Muscle of arm (tissue), 12 donors: Measurements from ENCODE around the gene AOC3. TPM values are rescaled to one million over a fixed set of nuclear protein-coding genes. Genes with fewer than 3 reads are reported as not detected.
"Not testable (repeated sequence)": the region's sequence is repeated elsewhere in the genome, so short reads cannot be mapped to it uniquely, and the experiment has no call there.

Experiments used
- DNase-seq: peaks from one replicate; pipeline ENCODE4 v3.0.0-alpha.2; 2013
- polyA plus RNA-seq, 12 donors: library from polyadenylated mRNA; unstranded; fragments of 120-200 nt; gene quantifications; one replicate each; pipeline ENCODE4 v1.2.1, GENCODE V29; 2013; ENCODE audit not compliant: insufficient read length in 12 of 12

Gene AOC3
- polyA plus RNA-seq, 12 donors = 14.4 to 22.0 (median 17.4) TPM; not detected in 1

DNA sequence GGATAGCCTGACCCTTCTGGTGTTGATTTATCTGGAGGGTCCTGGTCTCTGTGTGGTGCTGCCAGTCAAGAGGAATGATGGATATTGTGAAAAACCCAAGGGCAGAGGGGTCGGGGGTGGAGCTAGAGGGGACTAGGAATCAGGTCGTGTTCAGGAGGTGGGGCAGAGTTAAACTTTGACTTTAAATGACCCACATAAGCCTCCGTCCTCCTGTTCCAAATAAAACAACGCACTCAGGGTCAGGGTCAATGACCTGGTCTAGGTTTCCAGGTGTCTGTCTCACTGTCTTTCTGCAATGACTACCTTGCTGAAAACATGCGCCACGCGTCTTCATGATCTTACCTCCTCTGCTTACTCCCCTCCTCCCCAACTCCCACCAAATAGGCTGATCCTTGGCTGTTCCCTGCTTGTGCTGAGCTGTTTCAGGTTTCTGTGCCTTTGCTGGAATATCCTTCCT lies 14.7 kb downstream of the AOC3 start:
- no peak for DNase-seq

GRCh38 chr17:42866216-42866615 lies 15.2 kb downstream of the AOC3 start:
- no peak for DNase-seq

GRCh38 chr17:42866631-42867575 lies 15.9 kb downstream of the AOC3 start:
- DNase-seq = no peak

GRCh38 chr17:42867694-42868261 lies 16.8 kb downstream of the AOC3 start:
- DNase-seq = not testable (repeated sequence)

DNA sequence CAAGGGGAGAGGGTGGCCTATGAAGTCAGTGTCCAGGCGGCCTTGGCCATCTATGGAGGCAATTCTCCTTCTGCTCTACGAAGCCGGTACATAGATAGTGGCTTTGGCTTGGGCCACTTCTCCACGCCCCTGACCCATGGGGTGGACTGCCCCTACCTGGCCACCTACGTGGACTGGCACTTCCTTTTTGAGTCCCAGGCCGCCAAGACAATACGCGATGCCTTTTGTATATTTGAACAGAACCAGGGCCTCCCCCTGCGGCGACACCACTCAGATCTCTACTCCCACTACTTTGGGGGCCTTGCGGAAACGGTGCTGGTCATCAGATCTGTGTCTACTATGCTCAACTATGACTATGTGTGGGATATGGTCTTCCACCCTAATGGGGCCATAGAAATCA lies 17.3 kb downstream of the AOC3 start:
- no peak for DNase-seq

- DNase-seq = no peak
These were observed 20.6 kb downstream of the AOC3 start for GRCh38 chr17:42871647-42872046.

GRCh38 chr17:42872251-42872965 lies 21.4 kb downstream of the AOC3 start:
- DNase-seq = no peak

DNA sequence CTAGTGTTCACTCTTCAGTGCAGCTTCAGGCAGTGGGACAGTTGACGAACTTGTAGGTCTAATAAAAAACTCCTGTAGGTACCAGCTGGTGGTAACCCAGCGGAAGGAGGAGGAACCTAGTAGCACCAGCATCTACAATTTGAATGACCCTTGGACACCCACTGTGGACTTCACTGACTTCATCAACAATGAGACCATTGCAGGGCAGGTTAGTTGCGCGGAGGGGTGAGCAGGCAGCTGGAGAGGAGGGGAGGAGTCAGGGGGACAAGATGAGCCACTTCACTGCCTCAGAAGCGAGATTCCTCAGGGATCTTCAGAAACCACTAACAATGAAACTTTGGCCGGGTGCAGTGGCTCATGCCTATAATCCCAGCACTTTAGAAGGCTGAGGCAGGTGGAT lies 22.3 kb downstream of the AOC3 start:
- no peak for DNase-seq

DNA sequence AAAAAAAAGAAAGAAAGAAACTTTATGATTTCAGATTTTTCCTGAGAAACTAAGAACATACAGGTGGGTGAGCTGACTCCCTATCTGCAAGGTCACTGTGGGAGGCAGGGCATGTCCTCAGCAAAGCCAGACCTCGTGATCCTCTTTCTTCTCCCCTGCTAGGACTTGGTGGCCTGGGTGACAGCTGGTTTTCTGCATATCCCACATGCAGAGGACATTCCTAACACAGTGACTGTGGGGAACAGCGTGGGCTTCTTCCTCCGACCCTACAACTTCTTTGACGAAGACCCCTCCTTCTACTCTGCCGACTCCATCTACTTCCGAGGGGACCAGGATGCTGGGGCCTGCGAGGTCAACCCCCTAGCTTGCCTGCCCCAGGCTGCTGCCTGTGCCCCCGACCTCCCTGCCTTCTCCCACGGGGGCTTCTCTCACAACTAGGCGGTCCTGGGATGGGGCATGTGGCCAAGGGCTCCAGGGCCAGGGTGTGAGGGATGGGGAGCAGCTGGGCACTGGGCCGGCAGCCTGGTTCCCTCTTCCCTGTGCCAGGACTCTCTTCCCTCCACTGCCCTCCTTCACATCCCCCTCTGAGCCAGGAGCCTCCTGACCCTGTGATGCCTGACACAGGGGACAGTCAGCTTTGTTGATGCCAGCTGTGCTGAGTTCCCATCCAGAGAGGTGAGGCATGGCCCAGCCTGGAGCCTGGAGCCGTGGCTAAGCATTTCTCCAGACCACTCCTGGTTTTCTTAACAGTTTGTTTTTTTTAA lies 23.1 kb downstream of the AOC3 start:
- not testable (repeated sequence) for DNase-seq

DNA sequence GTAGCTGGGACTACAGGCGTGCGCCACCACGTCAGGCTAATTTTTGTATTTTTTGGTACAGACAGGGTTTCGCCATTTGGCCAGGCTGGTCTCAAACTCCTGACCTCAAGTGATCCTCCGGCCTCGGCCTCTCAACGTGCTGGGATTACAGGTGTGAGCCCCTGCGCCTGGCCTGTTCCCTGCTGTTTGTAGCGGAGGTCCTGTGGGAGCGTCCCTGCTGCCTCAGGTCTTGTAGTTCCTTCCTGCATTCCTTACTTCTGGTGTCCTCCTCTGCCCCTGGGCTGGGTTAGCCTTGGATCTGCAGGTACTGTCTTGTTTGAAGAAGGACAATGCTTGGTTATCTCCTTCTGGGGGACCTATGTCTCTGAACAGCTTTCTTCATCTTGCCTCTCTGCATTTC lies 26.0 kb downstream of the AOC3 start:
- DNase-seq = no peak

DNA sequence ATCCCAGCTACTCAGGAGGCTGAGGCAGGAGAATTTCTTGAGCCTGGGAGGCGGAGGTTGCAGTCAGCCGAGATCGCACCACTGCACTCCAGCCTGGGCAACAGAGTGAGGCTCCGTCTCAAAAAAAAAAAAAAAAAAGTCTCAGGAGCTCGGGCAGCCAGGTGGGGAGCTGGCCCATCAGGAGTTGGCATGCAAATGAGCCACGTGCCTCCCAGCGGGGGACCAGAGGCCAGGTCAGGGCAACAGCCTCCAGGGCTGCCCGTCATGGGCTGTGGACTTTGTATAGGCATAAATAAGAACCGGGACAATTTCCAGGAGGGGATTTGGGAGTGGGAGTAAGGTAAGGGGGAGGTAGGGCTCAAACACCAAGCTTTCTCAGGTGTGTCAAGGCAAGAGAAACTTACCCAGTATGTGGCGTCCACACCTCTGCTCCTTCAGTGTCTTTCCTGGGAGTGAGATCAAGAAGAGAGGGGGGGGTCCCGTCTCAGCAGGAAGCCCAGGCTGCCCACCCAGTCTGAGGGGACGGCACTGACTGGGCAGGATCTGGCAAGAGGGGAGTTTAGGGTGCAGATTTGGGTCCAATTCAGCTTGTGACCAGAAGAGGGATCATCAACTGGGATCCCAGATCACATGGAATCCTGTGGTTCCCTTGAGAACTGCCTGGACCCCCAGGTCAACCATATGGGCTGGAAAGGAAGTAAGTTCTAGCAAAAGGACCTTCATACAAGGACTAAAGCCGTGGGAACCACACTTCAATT lies 27.3 kb downstream of the AOC3 start:
- DNase-seq = no peak

DNA sequence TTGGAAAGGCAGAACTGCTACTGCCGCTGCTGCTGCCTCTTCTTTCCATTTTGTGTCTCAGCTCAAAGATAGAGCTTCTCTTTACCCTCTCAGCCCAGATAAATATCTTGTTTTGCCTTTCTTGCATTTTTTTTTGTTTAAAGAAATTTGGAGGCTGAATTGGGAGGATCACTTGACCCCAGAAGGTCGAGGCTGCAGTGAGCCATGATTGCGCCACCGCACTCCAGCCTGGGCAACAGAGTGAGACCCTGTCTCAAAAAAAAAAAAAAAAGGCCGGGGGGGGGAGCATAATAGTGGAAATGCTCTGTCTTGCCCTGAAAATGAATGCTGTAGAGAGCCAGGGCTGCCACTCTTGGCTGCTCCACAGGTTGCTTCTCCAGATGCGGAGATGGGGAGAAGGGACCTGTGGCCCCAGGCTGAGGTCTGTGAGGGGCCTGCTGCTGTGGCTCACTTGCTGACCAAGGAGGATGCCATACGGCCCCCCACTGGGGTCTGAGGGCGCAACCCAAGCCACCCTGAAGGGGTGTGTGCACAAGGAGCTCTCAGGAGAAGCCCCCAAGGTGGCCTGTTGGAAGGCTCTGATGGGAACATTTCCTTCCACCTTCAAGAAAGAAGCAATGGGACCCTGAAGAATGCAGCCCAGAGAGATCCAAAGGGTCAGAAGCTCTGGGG lies 28.1 kb downstream of the AOC3 start:
- no peak for DNase-seq

- no peak for DNase-seq
These were observed 28.6 kb downstream of the AOC3 start for GRCh38 chr17:42879596-42879985.

GRCh38 chr17:42880776-42881310 lies 29.8 kb downstream of the AOC3 start:
- no peak for DNase-seq

DNA sequence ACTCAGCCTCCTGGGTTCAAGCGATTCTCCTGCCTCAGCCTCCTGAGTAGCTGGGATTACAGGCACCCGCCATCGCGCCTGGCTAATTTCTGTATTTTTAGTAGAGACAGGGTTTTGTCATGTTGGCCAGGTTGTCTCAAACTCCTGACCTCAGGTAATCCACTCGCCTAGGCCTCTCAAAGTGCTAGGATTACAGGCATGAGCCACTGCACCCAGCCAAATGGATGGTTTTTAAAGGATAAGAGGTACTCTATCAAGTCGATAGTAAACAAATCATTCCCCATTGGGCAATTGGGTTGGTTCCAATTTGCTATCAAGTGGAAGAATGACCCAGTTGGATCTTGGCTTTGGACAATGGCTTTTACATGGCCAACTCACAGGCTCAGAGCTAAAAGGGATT lies 30.7 kb downstream of the AOC3 start:
- DNase-seq = not testable (repeated sequence)

- no peak for DNase-seq
These were observed 31.2 kb downstream of the AOC3 start for GRCh38 chr17:42882166-42882565.

GRCh38 chr17:42883802-42884558 lies 33.0 kb downstream of the AOC3 start:
- no peak for DNase-seq

DNA sequence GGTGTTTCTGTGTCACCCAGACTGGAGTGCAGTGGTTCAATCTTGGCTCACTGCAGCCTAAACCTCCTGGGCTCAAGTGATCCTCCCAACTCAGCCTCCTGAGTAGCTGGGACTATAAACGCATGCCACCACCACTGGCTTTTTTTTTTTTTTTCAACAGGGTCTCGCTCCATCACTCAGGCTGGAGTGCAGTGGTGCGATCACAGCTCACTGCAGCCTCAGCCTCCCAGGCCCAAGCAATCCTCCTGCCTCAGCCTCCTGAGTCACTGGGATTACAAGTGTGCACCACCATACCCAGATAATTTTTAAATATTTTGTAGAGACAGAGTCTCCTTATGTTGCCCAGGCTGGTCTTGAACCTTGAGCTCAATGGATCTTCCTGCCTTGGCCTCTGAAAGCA lies 34.8 kb downstream of the AOC3 start:
- DNase-seq = not testable (repeated sequence)
